ENCODE measurements around the gene PJVK. TPM values are rescaled to one million over a fixed set of nuclear protein-coding genes. Genes with fewer than 3 reads are reported as not detected.

Gene PJVK
- total RNA-seq, 1 experiment from 2014 or later: 2.6 TPM

GRCh38 chr2:178498137-178498536, 47.0 kb downstream of the PJVK start:
- no peaks in the 10 kb centered on the region for H3K9me3 ChIP-seq (ENCODE audit: control insufficient read depth in 1 of 2, insufficient read depth in 1 of 2, low read depth in 1 of 2, low read length in 2 of 2)
- H3K79me2 ChIP-seq (ENCODE audit: insufficient read depth, low read length): no peaks in the 10 kb centered on the region
- no peaks in the 10 kb centered on the region for H4K20me1 ChIP-seq (ENCODE audit: insufficient read depth)
- RAD21 ChIA-PET (ENCODE audit: low non-redundant PET in 1 of 2, low total read pairs in 2 of 2, uncharacterized antibody in 2 of 2, unreplicated experiment in 2 of 2): no interaction called here
- CTCF ChIA-PET: no interaction called here
- DNase-seq (ENCODE audit: low read depth, low spot score) (no peak), ATAC-seq (no peak)
- H3K27ac ChIP-seq (ENCODE audit: low read depth, low read length): no peak overlapping the region
- no peak overlapping the region for H2AFZ ChIP-seq (ENCODE audit: low read depth, low read length, poor library complexity, severe bottlenecking)
- intact Hi-C loops (cut with micrococcal nuclease): loop anchor here (10.0 kb wide), 1 partner anchor 1017 kb away; no protein-coding TSS in a partner anchor
- TF ChIP-seq SIN3A (IDR thresholded peaks at IDR 0.05; ENCODE audit: low read depth) (no peak), ZNF274 (IDR thresholded peaks at IDR 0.05; ENCODE audit: low read depth, low read length) (no peak), RAD21 (IDR thresholded peaks at IDR 0.05; ENCODE audit: low read depth) (no peak)
- TF ChIP-seq, protein P1, sequence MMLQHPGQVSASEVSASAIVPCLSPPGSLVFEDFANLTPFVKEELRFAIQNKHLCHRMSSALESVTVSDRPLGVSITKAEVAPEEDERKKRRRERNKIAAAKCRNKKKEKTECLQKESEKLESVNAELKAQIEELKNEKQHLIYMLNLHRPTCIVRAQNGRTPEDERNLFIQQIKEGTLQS (IDR thresholded peaks at IDR 0.05): no peak
- BruUV-seq (replicated peaks): no TSS peak
- H3K4me2 ChIP-seq (ENCODE audit: low read length): no peak overlapping the region
- no peak overlapping the region for H3K4me3 ChIP-seq (replicated peaks in 1 of 2; ENCODE audit: low read depth in 1 of 2, low read length in 2 of 2)
- no peaks in the 10 kb centered on the region for H3K9me2 ChIP-seq (ENCODE audit: insufficient read depth)
- POLR2A ChIA-PET: no interaction called here
- no peak overlapping the region for H3K9ac ChIP-seq (ENCODE audit: low read length)
- peaks cover 29 to 32% of the 10 kb centered on the region in 2 experiments; a peak in 3 of 4 replicates for H3K36me3 ChIP-seq (ENCODE audit: control insufficient read depth in 1 of 2, insufficient read depth in 2 of 2, low read length in 2 of 2)
- H3K4me1 ChIP-seq (ENCODE audit: control insufficient read depth in 1 of 2, insufficient read depth in 2 of 2, low read length in 2 of 2): no peaks in the 10 kb centered on the region
- no peaks in the 10 kb centered on the region for H3K27me3 ChIP-seq (ENCODE audit: insufficient read depth, low read length)

DNA sequence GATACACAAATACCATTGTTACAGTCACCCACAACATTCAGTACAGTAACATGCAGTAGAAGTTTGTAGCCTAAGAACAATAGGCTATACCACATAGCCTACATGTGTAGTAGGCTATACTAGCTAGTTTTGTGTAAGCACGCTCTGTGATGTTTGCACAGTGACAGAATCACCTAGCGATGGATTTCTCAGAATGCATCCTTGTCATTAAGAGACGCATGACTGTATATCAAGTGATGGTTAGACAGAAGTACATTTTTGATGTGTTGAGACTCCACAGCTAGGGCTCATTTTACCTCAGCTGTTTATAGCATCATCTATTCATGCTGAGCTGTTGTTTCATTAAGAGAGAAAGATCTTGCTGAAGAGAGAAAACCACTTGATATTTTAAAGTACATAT, 48.5 kb downstream of the PJVK start:
- Histone ChIP-seq H3K9me2 (ENCODE audit: insufficient read depth) (no peaks in the 10 kb centered on the region), H3K79me2 (ENCODE audit: insufficient read depth, low read length) (no peaks in the 10 kb centered on the region), H3K27ac (ENCODE audit: low read depth, low read length) (no peak overlapping the region), H3K9ac (ENCODE audit: low read length) (no peak overlapping the region), H2AFZ (ENCODE audit: low read depth, low read length, poor library complexity, severe bottlenecking) (no peak overlapping the region), H3K4me2 (ENCODE audit: low read length) (no peak overlapping the region), H3K4me3 (replicated peaks in 1 of 2; ENCODE audit: low read depth in 1 of 2, low read length in 2 of 2) (no peak overlapping the region), H3K27me3 (ENCODE audit: insufficient read depth, low read length) (no peaks in the 10 kb centered on the region), H3K4me1 (ENCODE audit: control insufficient read depth in 1 of 2, insufficient read depth in 2 of 2, low read length in 2 of 2) (no peaks in the 10 kb centered on the region), H4K20me1 (ENCODE audit: insufficient read depth) (no peaks in the 10 kb centered on the region), H3K36me3 (ENCODE audit: control insufficient read depth in 1 of 2, insufficient read depth in 2 of 2, low read length in 2 of 2) (peaks cover 29% of the 10 kb centered on the region in 2 experiments; a peak in 3 of 4 replicates), H3K9me3 (ENCODE audit: control insufficient read depth in 1 of 2, insufficient read depth in 1 of 2, low read depth in 1 of 2, low read length in 2 of 2) (no peaks in the 10 kb centered on the region)
- ATAC-seq (no peak), DNase-seq (ENCODE audit: low read depth, low spot score) (no peak)
- ChIA-PET RAD21 (ENCODE audit: low non-redundant PET in 1 of 2, low total read pairs in 2 of 2, uncharacterized antibody in 2 of 2, unreplicated experiment in 2 of 2) (no interaction called here), POLR2A (no interaction called here), CTCF (no interaction called here)
- no TSS peak for BruUV-seq (replicated peaks)
- intact Hi-C loops (cut with micrococcal nuclease): loop anchor here (10.0 kb wide), 1 partner anchor 1015 kb away; no protein-coding TSS in a partner anchor
- TF ChIP-seq EZH2 (IDR thresholded peaks at IDR 0.05) (no peak), CEBPB (IDR thresholded peaks at IDR 0.05; ENCODE audit: low read depth) (no peak), ZNF274 (IDR thresholded peaks at IDR 0.05; ENCODE audit: low read depth, low read length) (no peak), ELF1 (IDR thresholded peaks at IDR 0.05; ENCODE audit: borderline replicate concordance, low read depth) (no peak), SIN3A (IDR thresholded peaks at IDR 0.05; ENCODE audit: low read depth) (no peak), REST (IDR thresholded peaks at IDR 0.05; ENCODE audit: low read depth) (no peak), EGR1 (IDR thresholded peaks at IDR 0.05; ENCODE audit: low read depth) (no peak), CBX3 (IDR thresholded peaks at IDR 0.05; ENCODE audit: low read depth) (no peak), TCF7L2 (IDR thresholded peaks at IDR 0.05; ENCODE audit: borderline replicate concordance, extremely low read depth, insufficient read depth, insufficient read length) (no peak), SP1 (IDR thresholded peaks at IDR 0.05; ENCODE audit: low read depth) (no peak), JUND (IDR thresholded peaks at IDR 0.05) (no peak)
- TF ChIP-seq, protein P1 (IDR thresholded peaks at IDR 0.05): no peak
- TF ChIP-seq, protein P2, sequence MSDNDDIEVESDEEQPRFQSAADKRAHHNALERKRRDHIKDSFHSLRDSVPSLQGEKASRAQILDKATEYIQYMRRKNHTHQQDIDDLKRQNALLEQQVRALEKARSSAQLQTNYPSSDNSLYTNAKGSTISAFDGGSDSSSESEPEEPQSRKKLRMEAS (IDR thresholded peaks at IDR 0.05): no peak
- TF ChIP-seq, protein P3, sequence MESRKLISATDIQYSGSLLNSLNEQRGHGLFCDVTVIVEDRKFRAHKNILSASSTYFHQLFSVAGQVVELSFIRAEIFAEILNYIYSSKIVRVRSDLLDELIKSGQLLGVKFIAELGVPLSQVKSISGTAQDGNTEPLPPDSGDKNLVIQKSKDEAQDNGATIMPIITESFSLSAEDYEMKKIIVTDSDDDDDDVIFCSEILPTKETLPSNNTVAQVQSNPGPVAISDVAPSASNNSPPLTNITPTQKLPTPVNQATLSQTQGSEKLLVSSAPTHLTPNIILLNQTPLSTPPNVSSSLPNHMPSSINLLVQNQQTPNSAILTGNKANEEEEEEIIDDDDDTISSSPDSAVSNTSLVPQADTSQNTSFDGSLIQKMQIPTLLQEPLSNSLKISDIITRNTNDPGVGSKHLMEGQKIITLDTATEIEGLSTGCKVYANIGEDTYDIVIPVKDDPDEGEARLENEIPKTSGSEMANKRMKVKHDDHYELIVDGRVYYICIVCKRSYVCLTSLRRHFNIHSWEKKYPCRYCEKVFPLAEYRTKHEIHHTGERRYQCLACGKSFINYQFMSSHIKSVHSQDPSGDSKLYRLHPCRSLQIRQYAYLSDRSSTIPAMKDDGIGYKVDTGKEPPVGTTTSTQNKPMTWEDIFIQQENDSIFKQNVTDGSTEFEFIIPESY (IDR thresholded peaks at IDR 0.05; ENCODE audit: extremely low read depth, insufficient replicate concordance, low read length): no peak
